Mesenchymal stem cell (in vitro differentiated cells and primary cell): ENCODE measurements around the gene PACS1.

Experiments
- DNase-seq: peaks from one replicate; pipeline ENCODE4 v3.0.0-alpha.2; 2013
- H2AFZ ChIP-seq: one replicate; pipeline ENCODE4 v1.6.1; 2013; ENCODE audit warnings: low read depth, mild to moderate bottlenecking, control low read depth, inconsistent platforms, low read length, moderate library complexity
- H2AK5ac ChIP-seq: 2 replicates; pipeline ENCODE4 v1.6.1; 2013; ENCODE audit warnings: low read length, moderate library complexity, mild to moderate bottlenecking, inconsistent platforms; ENCODE audit not compliant: severe bottlenecking
- H2BK120ac ChIP-seq: one replicate; pipeline ENCODE4 v1.6.1; 2013; ENCODE audit warnings: low read depth, mild to moderate bottlenecking, inconsistent platforms, low read length, moderate library complexity
- H2BK12ac ChIP-seq, 2 experiments: one replicate each; pipeline ENCODE4 v1.6.1; 2013; ENCODE audit warnings: inconsistent platforms in 2 of 2, low read length in 2 of 2, mild to moderate bottlenecking in 2 of 2, moderate library complexity in 2 of 2, control low read depth in 1 of 2
- H2BK15ac ChIP-seq: one replicate; pipeline ENCODE4 v1.6.1; 2013; ENCODE audit warnings: mild to moderate bottlenecking, low read depth, inconsistent platforms; ENCODE audit not compliant: poor library complexity, severe bottlenecking
- H2BK5ac ChIP-seq: 2 replicates; pipeline ENCODE4 v1.6.1; 2013; ENCODE audit warnings: low read depth, mild to moderate bottlenecking, low read length, control low read depth, inconsistent platforms; ENCODE audit not compliant: poor library complexity, severe bottlenecking
- H3K14ac ChIP-seq, 2 experiments: one replicate each; pipeline ENCODE4 v1.6.1; 2013; ENCODE audit warnings: inconsistent platforms in 2 of 2, low read length in 2 of 2, control low read depth in 1 of 2, mild to moderate bottlenecking in 1 of 2, moderate library complexity in 1 of 2
- H3K18ac ChIP-seq, 2 experiments: one replicate each; pipeline ENCODE4 v1.6.1; 2013; ENCODE audit warnings: inconsistent platforms in 2 of 2, low read length in 2 of 2, control low read depth in 1 of 2, low read depth in 1 of 2, mild to moderate bottlenecking in 1 of 2
- H3K23ac ChIP-seq, 2 experiments: one replicate each; pipeline ENCODE4 v1.6.1; 2013; ENCODE audit warnings: inconsistent platforms in 2 of 2, low read length in 2 of 2, mild to moderate bottlenecking in 2 of 2, moderate library complexity in 2 of 2, control low read depth in 1 of 2
- H3K27ac ChIP-seq: 2 replicates; pipeline ENCODE4 v1.5.1; 2013; ENCODE audit warnings: mild to moderate bottlenecking, moderate library complexity, low read length, control low read depth, inconsistent platforms; ENCODE audit not compliant: poor library complexity, severe bottlenecking
- H3K27me3 ChIP-seq, 2 experiments: 2 replicates each; pipeline versions ENCODE4 v1.6.1 to v1.7.0; 2013; ENCODE audit warnings: low read length in 2 of 2, mild to moderate bottlenecking in 2 of 2, moderate library complexity in 2 of 2, control low read depth in 1 of 2, inconsistent platforms in 1 of 2; ENCODE audit not compliant: control insufficient read depth in 1 of 2, insufficient read depth in 1 of 2
- H3K36me3 ChIP-seq, 2 experiments: 2 replicates each; pipeline versions ENCODE4 v1.6.1 to v1.7.0; 2013; ENCODE audit warnings: low read length in 2 of 2, control low read depth in 1 of 2, inconsistent platforms in 1 of 2, low read depth in 1 of 2, mild to moderate bottlenecking in 1 of 2; ENCODE audit not compliant: insufficient read depth in 2 of 2, control insufficient read depth in 1 of 2
- H3K4ac ChIP-seq, 2 experiments: one replicate each; pipeline ENCODE4 v1.6.1; 2013; ENCODE audit warnings: inconsistent platforms in 2 of 2, low read length in 2 of 2, mild to moderate bottlenecking in 2 of 2, moderate library complexity in 2 of 2, control low read depth in 1 of 2, low read depth in 1 of 2
- H3K4me1 ChIP-seq: 2 replicates; pipeline ENCODE4 v1.6.1; 2013; ENCODE audit warnings: low read depth, low read length, control low read depth; ENCODE audit not compliant: control insufficient read depth, insufficient read depth
- H3K4me2 ChIP-seq: 2 replicates; pipeline ENCODE4 v1.6.1; 2013; ENCODE audit warnings: low read length, mild to moderate bottlenecking, inconsistent platforms; ENCODE audit not compliant: poor library complexity, severe bottlenecking
- H3K4me3 ChIP-seq, 2 experiments: 2 replicates each; pipeline versions ENCODE4 v1.5.1 to v1.7.0; 2013; ENCODE audit warnings: low read length in 2 of 2, mild to moderate bottlenecking in 2 of 2, control low read depth in 1 of 2, low read depth in 1 of 2; ENCODE audit not compliant: insufficient read depth in 1 of 2
- H3K79me1 ChIP-seq: replicated peaks from 2 replicates; pipeline ENCODE4 v1.6.1; 2013; ENCODE audit warnings: mild to moderate bottlenecking, control low read depth, low read length, inconsistent platforms; ENCODE audit not compliant: poor library complexity, severe bottlenecking
- H3K9ac ChIP-seq: 2 replicates; pipeline ENCODE4 v1.7.0; 2013; ENCODE audit warnings: mild to moderate bottlenecking, low read length, moderate library complexity
- H3K9me3 ChIP-seq: 2 replicates; pipeline ENCODE4 v1.7.0; 2013; ENCODE audit warnings: mild to moderate bottlenecking, low read length; ENCODE audit not compliant: control insufficient read depth
- H4K8ac ChIP-seq: one replicate; pipeline ENCODE4 v1.6.1; 2013; ENCODE audit warnings: inconsistent platforms, mild to moderate bottlenecking, low read length, moderate library complexity
- H4K91ac ChIP-seq: one replicate; pipeline ENCODE4 v1.6.1; 2013; ENCODE audit warnings: mild to moderate bottlenecking, low read length, inconsistent platforms
- WGBS: methylation state at CpG from one replicate; pipeline ENCODE4 v1.1.7; 2013; ENCODE audit warnings: mixed read lengths; 5-methylcytosine and 5-hydroxymethylcytosine counted together

Gene PACS1

GRCh38 chr11:66071381-66071801, 1.3 kb downstream of the PACS1 start:
- 40% methylated on average over 1 of the region's 2 CpGs for WGBS
- Histone ChIP-seq H3K23ac (no peak overlapping the region), H3K4me1 (peaks cover 13% of the 10 kb centered on the region), H3K4me3 (peak overlapping the region in 1 of 2 experiments; percentile 79), H2BK15ac (peak overlapping the region; percentile 12), H2AK5ac (no peak overlapping the region), H4K8ac (no peak overlapping the region), H3K14ac (no peak overlapping the region), H3K9ac (peak overlapping the region; percentile 78), H2BK120ac (no peak overlapping the region), H3K18ac (no peak overlapping the region), H3K27ac (peak overlapping the region; percentile 21), H2BK5ac (no peak overlapping the region), H3K36me3 (peaks cover 39 to 53% of the 10 kb centered on the region in 2 experiments), H3K9me3 (no peaks in the 10 kb centered on the region), H3K27me3 (no peaks in the 10 kb centered on the region), H2BK12ac (no peak overlapping the region), H2AFZ (no peak overlapping the region), H3K4me2 (peak overlapping the region; percentile 81), H3K4ac (no peak overlapping the region), H4K91ac (no peak overlapping the region), H3K79me1 (peaks cover 12% of the 10 kb centered on the region)
- no peak for DNase-seq

GRCh38 chr11:66072081-66072480, 2.0 kb downstream of the PACS1 start:
- no peak overlapping the region for H2BK15ac ChIP-seq
- no peak overlapping the region for H2BK12ac ChIP-seq
- H2AK5ac ChIP-seq = no peak overlapping the region
- no peak overlapping the region for H2BK120ac ChIP-seq
- H3K23ac ChIP-seq = no peak overlapping the region
- peaks cover 13% of the 10 kb centered on the region for H3K4me1 ChIP-seq
- no peak overlapping the region for H2BK5ac ChIP-seq
- no peak overlapping the region for H3K4me2 ChIP-seq
- H4K91ac ChIP-seq = no peak overlapping the region
- no peaks in the 10 kb centered on the region for H3K27me3 ChIP-seq
- H3K4me3 ChIP-seq = peak overlapping the region in 1 of 2 experiments; percentile 79
- no peak overlapping the region for H3K4ac ChIP-seq
- H3K14ac ChIP-seq = no peak overlapping the region
- no peaks in the 10 kb centered on the region for H3K9me3 ChIP-seq
- peaks cover 40 to 46% of the 10 kb centered on the region in 2 experiments for H3K36me3 ChIP-seq
- H3K18ac ChIP-seq = no peak overlapping the region
- H3K9ac ChIP-seq = peak overlapping the region; percentile 78
- no peak overlapping the region for H4K8ac ChIP-seq
- H3K79me1 ChIP-seq = peaks cover 7% of the 10 kb centered on the region
- H2AFZ ChIP-seq = no peak overlapping the region
- WGBS = 100% methylated on average over 2 of the region's 3 CpGs
- DNase-seq = no peak
- H3K27ac ChIP-seq = no peak overlapping the region

DNA sequence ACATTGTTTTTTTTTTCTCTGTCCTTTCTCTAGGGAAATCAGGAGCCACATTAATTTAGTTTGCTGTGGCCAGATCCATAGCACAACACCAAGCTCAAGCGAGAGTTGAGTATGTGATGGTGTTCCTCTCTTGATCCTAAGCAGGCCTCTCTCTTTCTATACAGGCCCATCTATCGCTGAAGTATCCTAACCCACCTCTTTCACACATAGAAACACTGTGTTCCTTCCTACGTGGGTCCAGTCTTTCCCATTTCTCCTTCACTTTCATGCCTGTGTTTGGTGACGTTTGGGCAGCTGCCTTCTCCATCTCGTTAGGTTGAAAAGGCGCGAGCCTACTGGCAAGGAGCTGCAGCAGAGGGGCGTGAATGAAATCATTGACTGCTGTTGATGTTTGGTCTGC, 2.4 kb downstream of the PACS1 start:
- Histone ChIP-seq H2BK12ac (peak overlapping the region in 1 of 2 experiments; percentile 77), H2BK5ac (no peak overlapping the region), H3K4me3 (peak overlapping the region in 1 of 2 experiments; percentile 79), H3K36me3 (peaks cover 39 to 41% of the 10 kb centered on the region in 2 experiments), H3K79me1 (peaks cover 8% of the 10 kb centered on the region), H3K4me2 (no peak overlapping the region), H2BK15ac (no peak overlapping the region), H4K91ac (peak overlapping the region; percentile 52), H2AK5ac (no peak overlapping the region), H2BK120ac (no peak overlapping the region), H2AFZ (no peak overlapping the region), H3K9ac (no peak overlapping the region), H3K27me3 (no peaks in the 10 kb centered on the region), H3K14ac (no peak overlapping the region), H3K27ac (no peak overlapping the region), H3K23ac (no peak overlapping the region), H3K9me3 (no peaks in the 10 kb centered on the region), H3K18ac (no peak overlapping the region), H3K4ac (peak overlapping the region in 1 of 2 experiments; percentile 39), H3K4me1 (peaks cover 15% of the 10 kb centered on the region), H4K8ac (no peak overlapping the region)
- 93% methylated on average over 8 of the region's 8 CpGs for WGBS
- no peak for DNase-seq

DNA sequence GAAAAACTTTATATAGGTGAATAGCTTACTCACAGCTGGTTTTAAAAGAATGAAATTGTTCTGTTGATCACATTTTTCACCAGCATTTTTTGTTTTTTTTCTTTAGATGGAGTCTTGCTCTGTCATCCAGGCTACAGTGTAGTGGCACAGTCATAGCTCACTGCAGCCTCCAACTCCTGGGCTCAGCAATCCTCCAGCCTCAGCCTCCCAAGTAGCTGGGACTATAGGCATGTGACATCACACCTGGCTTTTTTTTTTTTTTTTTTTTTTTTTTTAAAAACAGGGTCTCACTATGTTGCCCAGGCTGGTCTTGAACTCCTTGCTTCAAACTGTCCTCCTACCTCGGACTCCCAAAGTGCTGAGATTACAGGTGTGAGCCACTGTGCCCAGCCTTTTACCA, 3.6 kb downstream of the PACS1 start:
- Histone ChIP-seq H3K4me2 (no peak overlapping the region), H2BK120ac (no peak overlapping the region), H2AFZ (no peak overlapping the region), H3K36me3 (peaks cover 28 to 30% of the 10 kb centered on the region in 2 experiments), H2BK12ac (no peak overlapping the region), H3K9me3 (no peaks in the 10 kb centered on the region), H3K4me1 (peaks cover 10% of the 10 kb centered on the region), H2AK5ac (no peak overlapping the region), H3K79me1 (peaks cover 5% of the 10 kb centered on the region), H2BK15ac (no peak overlapping the region), H3K23ac (no peak overlapping the region), H3K18ac (no peak overlapping the region), H3K9ac (no peak overlapping the region), H3K14ac (no peak overlapping the region), H4K91ac (no peak overlapping the region), H2BK5ac (no peak overlapping the region), H3K27me3 (no peaks in the 10 kb centered on the region), H3K4me3 (no peak overlapping the region), H3K4ac (no peak overlapping the region), H3K27ac (no peak overlapping the region), H4K8ac (no peak overlapping the region)
- DNase-seq = no peak
- WGBS = 100% methylated on average over 1 of the region's 1 CpG
